A549 (cell line): ENCODE measurements around the gene FIGLA. TPM values are rescaled to one million over a fixed set of nuclear protein-coding genes. Genes with fewer than 3 reads are reported as not detected.

Experiments
- ATAC-seq, 2 experiments: fragments of 200-7000 bp in 1 of 2; fragments of >200 bp in 1 of 2; cut with Nextera tagmentation in 1 of 2; cut with Tn5 transposase in 1 of 2; 3 replicates each; pipeline versions ENCODE4 v1.8.0 to v1.9.1; 2018 to 2020; ENCODE audit warnings: mild to moderate bottlenecking in 1 of 2, moderate library complexity in 1 of 2
- CTCF ChIA-PET: fragments of 300-600 bp; sonication (Branson Sonifier 250); formaldehyde crosslinking; extraction: SDS; loops from one replicate; lab custom pipeline; 2021; ENCODE audit warnings: antibody characterized with exemption, inconsistent platforms; lab: Yijun Ruan, JAX
- POLR2A ChIA-PET: fragments of 350-600 bp; formaldehyde crosslinking; extraction: SDS; loops from one replicate; lab custom pipeline; 2021; ENCODE audit warnings: antibody characterized with exemption, inconsistent platforms; lab: Yijun Ruan, JAX
- DNase-seq, 2 experiments: peaks; one replicate each; pipeline versions ENCODE4 v3.0.0 to v3.0.0-alpha.2; 2011 to 2016; ENCODE audit warnings: low read depth in 1 of 2, low spot score in 1 of 2
- FAIRE-seq: peaks from 2 replicates; lab custom pipeline; 2011; peaks lifted over from hg19 to GRCh38; lab: Jason Lieb, UNC
- H3K27ac ChIP-seq, 2 experiments: fragments of >200 bp; sonication (Bioruptor Twin); formaldehyde crosslinking; 3 replicates each; pipeline ENCODE4 v1.5.1; 2016 to 2017
- H3K4me1 ChIP-seq: fragments of >200 bp; sonication (Bioruptor Twin); formaldehyde crosslinking; 3 replicates; pipeline ENCODE4 v1.6.1; 2016
- H3K4me2 ChIP-seq: fragments of >200 bp; sonication (Bioruptor Twin); formaldehyde crosslinking; 3 replicates; pipeline ENCODE4 v1.6.1; 2016
- H3K4me3 ChIP-seq: fragments of >200 bp; sonication (Bioruptor Twin); formaldehyde crosslinking; 3 replicates; pipeline ENCODE4 v1.5.1; 2016
- H3K9me3 ChIP-seq: fragments of >200 bp; sonication (Bioruptor Twin); formaldehyde crosslinking; 3 replicates; pipeline ENCODE4 v1.6.1; 2016
- CHD2 ChIP-seq: fragments of 150-350 bp; IDR thresholded peaks from 2 replicates; pipeline ENCODE4 v1.6.1; 2014; ENCODE audit warnings: low read length; ENCODE audit not compliant: partially characterized antibody
- CHD4 ChIP-seq: fragments of 200-600 bp; sonication (generic); IDR thresholded peaks from 2 replicates; pipeline ENCODE4 v1.6.1; 2016; ENCODE audit warnings: antibody characterized with exemption, mild to moderate bottlenecking, borderline replicate concordance
- EHMT2 ChIP-seq: fragments of 200-600 bp; sonication (generic); IDR thresholded peaks from 2 replicates; pipeline ENCODE4 v1.6.1; 2016; ENCODE audit warnings: antibody characterized with exemption, low read depth, mild to moderate bottlenecking, moderate library complexity
- GATA3 ChIP-seq: IDR thresholded peaks from 2 replicates; pipeline ENCODE4 v1.6.1; 2012; ENCODE audit warnings: borderline replicate concordance
- HDAC2 ChIP-seq: fragments of 200-600 bp; sonication (generic); IDR thresholded peaks from 2 replicates; pipeline ENCODE4 v1.6.1; 2016
- HEYL ChIP-seq: fragments of 250-450 bp; sonication (Bioruptor Pico); IDR thresholded peaks from 2 replicates; pipeline ENCODE4 v1.8.0; 2021; ENCODE audit warnings: mild to moderate bottlenecking, moderate library complexity
- HOXB13 ChIP-seq: fragments of 250-450 bp; sonication (Bioruptor Pico); IDR thresholded peaks from 2 replicates; pipeline ENCODE4 v1.5.0; 2020; ENCODE audit warnings: low read depth, mild to moderate bottlenecking, moderate library complexity
- JUNB ChIP-seq: fragments of >200 bp; sonication (Bioruptor Twin); formaldehyde crosslinking; IDR thresholded peaks from 2 replicates; pipeline ENCODE4 v1.6.1; 2016
- KDM1A ChIP-seq: fragments of 200-600 bp; sonication (generic); IDR thresholded peaks from 2 replicates; pipeline ENCODE4 v1.6.1; 2016; ENCODE audit warnings: low read depth, mild to moderate bottlenecking
- MAZ ChIP-seq: fragments of 150-350 bp; IDR thresholded peaks from 2 replicates; pipeline ENCODE4 v1.6.1; 2014; ENCODE audit warnings: antibody characterized with exemption, low read depth, low read length, borderline replicate concordance
- NPAS2 ChIP-seq: fragments of 250-450 bp; sonication (Bioruptor Pico); IDR thresholded peaks from 2 replicates; pipeline ENCODE4 v1.8.0; 2022; ENCODE audit warnings: mild to moderate bottlenecking, moderate library complexity, borderline replicate concordance
- POLR2A ChIP-seq: IDR thresholded peaks from 2 replicates; pipeline ENCODE4 v1.6.1; 2012; ENCODE audit warnings: mild to moderate bottlenecking, low read length
- POLR2AphosphoS2 ChIP-seq: conservative IDR thresholded peaks from 2 replicates; pipeline ENCODE4 v1.6.1; 2012; ENCODE audit warnings: low read length, improper control_type of control experiment, inconsistent platforms
- RARB ChIP-seq: fragments of 250-450 bp; sonication (Bioruptor Pico); IDR thresholded peaks from 2 replicates; pipeline ENCODE4 v1.8.0; 2021; ENCODE audit warnings: mild to moderate bottlenecking, moderate library complexity
- RCOR1 ChIP-seq: fragments of 150-350 bp; IDR thresholded peaks from 2 replicates; pipeline ENCODE4 v1.6.1; 2014; ENCODE audit warnings: antibody characterized with exemption, low read length, low read depth
- RNF2 ChIP-seq: fragments of 200-600 bp; sonication (generic); IDR thresholded peaks from 2 replicates; pipeline ENCODE4 v1.6.1; 2016; ENCODE audit warnings: low read depth, mild to moderate bottlenecking, antibody characterized with exemption, moderate library complexity, borderline replicate concordance
- SMC3 ChIP-seq: fragments of >200 bp; sonication (Bioruptor Twin); formaldehyde crosslinking; IDR thresholded peaks from 3 replicates; pipeline ENCODE4 v1.6.1; 2018; ENCODE audit warnings: inconsistent platforms
- SREBF2 ChIP-seq: fragments of 450-650 bp; IDR thresholded peaks from 2 replicates; pipeline ENCODE4 v1.6.1; 2014; ENCODE audit warnings: mild to moderate bottlenecking, moderate library complexity
- TFCP2L1 ChIP-seq: fragments of 250-450 bp; sonication (Bioruptor Pico); IDR thresholded peaks from 2 replicates; pipeline ENCODE4 v1.5.0; 2021; ENCODE audit warnings: mild to moderate bottlenecking
- ZC3H11A ChIP-seq: fragments of 450-650 bp; IDR thresholded peaks from 2 replicates; pipeline ENCODE4 v1.6.1; 2014; ENCODE audit warnings: antibody characterized with exemption, mild to moderate bottlenecking
- ZFP36 ChIP-seq: fragments of 450-650 bp; IDR thresholded peaks from 2 replicates; pipeline ENCODE4 v1.6.1; 2014; ENCODE audit warnings: borderline replicate concordance; ENCODE audit not compliant: partially characterized antibody
- ZNF302 ChIP-seq: fragments of 250-450 bp; sonication (Bioruptor Pico); IDR thresholded peaks from 2 replicates; pipeline ENCODE4 v1.9.0; 2021; ENCODE audit warnings: inconsistent platforms, mild to moderate bottlenecking, moderate library complexity
- WGBS: methylation state at CpG from one replicate; pipeline ENCODE4 v1.1.6; 2017; ENCODE audit errors: missing lambda C conversion rate; 5-methylcytosine and 5-hydroxymethylcytosine counted together
- polyA plus RNA-seq, 4 experiments: library from polyadenylated mRNA; depleted of rRNA in 3 of 4; stranded (reverse); fragments of >200 nt; fragmentation: RNase III in 1 of 4; extraction: RNeasy Plus Mini Kit Qiagen cat#74134 plus additional on column Dnase treatment in 1 of 4; gene quantifications; 2 replicates in 3 of 4; 3 replicates in 1 of 4; pipeline ENCODE4 v1.2.3, GENCODE V29; 2011 to 2017
- TF ChIP-seq, protein P1 (sequence below): fragments of 200-600 bp; sonication (generic); IDR thresholded peaks from 2 replicates; pipeline ENCODE4 v1.6.1; 2016; ENCODE audit warnings: antibody characterized with exemption, mild to moderate bottlenecking, moderate library complexity
- TF ChIP-seq, protein P2 (sequence below): fragments of >200 bp; sonication (Bioruptor Twin); formaldehyde crosslinking; IDR thresholded peaks from 3 replicates; pipeline ENCODE4 v1.6.1; 2016
- TF ChIP-seq, protein P3 (sequence below): fragments of >200 bp; sonication (Bioruptor Twin); formaldehyde crosslinking; IDR thresholded peaks from 2 replicates; pipeline ENCODE4 v1.6.1; 2016
- TF ChIP-seq, protein P4 (sequence below): fragments of 250-450 bp; sonication (Bioruptor Pico); IDR thresholded peaks from 2 replicates; pipeline ENCODE4 v1.5.0; 2020; ENCODE audit warnings: low read depth, mild to moderate bottlenecking, moderate library complexity
- TF ChIP-seq, protein P5 (sequence below): fragments of 450-650 bp; IDR thresholded peaks from 2 replicates; pipeline ENCODE4 v1.6.1; 2014; ENCODE audit warnings: antibody characterized with exemption

FIGLA gene
- polyA plus RNA-seq, 2 of the 4 experiments (the other 2 are of a cell fraction): not detected

DNA sequence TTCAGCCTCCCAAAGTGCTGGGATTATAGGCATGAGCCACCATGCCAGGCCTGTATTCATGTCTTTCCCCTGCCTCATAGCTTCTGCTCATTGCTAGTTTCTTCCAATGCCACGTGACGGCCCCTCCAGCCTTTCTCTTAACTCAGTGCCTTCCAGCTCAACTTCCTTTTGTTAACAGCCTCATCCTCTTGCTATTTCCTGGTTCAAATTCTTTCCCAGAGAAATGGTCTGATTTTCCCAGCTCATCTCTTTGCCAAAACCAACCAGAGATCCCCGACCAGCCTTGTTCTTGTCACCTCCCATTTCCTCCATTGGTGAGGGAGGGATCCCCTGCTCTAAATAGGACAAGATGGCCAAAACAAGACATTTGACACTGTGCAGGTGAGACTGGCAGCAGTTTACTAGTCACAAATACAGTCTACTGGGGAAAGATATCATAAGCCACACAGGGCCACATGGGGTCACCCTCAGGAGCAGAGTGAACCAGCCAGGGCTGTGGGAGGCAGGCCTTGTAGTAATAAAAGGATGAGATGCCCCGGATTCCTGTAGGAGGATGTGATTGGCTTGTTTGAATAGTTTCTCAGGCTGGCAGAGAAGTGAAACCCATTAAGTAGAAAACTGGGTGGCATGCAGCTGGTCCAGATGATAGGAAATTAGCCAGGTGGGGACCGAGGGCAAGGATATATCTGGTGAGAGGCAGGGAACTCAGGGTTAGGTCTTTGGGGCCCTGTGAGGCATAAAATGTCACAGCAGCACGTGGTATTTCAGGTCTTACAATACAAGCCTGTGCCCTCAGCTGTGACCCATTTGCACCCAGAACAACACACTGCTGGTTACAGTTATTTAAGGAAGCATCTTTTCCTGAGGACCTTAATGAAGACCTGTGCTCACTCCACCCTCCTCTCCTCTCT lies 38.7 kb upstream of the FIGLA start:
- no peaks in the 10 kb centered on the region for H3K4me1 ChIP-seq
- 39% methylated on average over 6 of the region's 6 CpGs for WGBS
- CTCF ChIA-PET: interaction anchor here (1.2 to 5.7 kb wide), 4 partner anchors 23 to 135 kb away, joined by 3 to 33 read pairs (median 8); no protein-coding TSS in a partner anchor
- no peak overlapping the region for H3K4me2 ChIP-seq
- no peak overlapping the region for H3K27ac ChIP-seq
- peaks cover 8% of the 10 kb centered on the region; the same call in 2 of the 3 replicates for H3K9me3 ChIP-seq
- no peak for TF ChIP-seq CHD2
- TF ChIP-seq CHD4: no peak
- no peak for TF ChIP-seq ZFP36
- no peak for TF ChIP-seq ZNF302 (CRISPR knock-in tag)
- TF ChIP-seq, protein P1, sequence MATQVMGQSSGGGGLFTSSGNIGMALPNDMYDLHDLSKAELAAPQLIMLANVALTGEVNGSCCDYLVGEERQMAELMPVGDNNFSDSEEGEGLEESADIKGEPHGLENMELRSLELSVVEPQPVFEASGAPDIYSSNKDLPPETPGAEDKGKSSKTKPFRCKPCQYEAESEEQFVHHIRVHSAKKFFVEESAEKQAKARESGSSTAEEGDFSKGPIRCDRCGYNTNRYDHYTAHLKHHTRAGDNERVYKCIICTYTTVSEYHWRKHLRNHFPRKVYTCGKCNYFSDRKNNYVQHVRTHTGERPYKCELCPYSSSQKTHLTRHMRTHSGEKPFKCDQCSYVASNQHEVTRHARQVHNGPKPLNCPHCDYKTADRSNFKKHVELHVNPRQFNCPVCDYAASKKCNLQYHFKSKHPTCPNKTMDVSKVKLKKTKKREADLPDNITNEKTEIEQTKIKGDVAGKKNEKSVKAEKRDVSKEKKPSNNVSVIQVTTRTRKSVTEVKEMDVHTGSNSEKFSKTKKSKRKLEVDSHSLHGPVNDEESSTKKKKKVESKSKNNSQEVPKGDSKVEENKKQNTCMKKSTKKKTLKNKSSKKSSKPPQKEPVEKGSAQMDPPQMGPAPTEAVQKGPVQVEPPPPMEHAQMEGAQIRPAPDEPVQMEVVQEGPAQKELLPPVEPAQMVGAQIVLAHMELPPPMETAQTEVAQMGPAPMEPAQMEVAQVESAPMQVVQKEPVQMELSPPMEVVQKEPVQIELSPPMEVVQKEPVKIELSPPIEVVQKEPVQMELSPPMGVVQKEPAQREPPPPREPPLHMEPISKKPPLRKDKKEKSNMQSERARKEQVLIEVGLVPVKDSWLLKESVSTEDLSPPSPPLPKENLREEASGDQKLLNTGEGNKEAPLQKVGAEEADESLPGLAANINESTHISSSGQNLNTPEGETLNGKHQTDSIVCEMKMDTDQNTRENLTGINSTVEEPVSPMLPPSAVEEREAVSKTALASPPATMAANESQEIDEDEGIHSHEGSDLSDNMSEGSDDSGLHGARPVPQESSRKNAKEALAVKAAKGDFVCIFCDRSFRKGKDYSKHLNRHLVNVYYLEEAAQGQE: no peak
- no peak for DNase-seq
- POLR2A ChIA-PET: no interaction called here
- ATAC-seq: no peak
- no peak for FAIRE-seq
- H3K4me3 ChIP-seq: no peak overlapping the region

DNA sequence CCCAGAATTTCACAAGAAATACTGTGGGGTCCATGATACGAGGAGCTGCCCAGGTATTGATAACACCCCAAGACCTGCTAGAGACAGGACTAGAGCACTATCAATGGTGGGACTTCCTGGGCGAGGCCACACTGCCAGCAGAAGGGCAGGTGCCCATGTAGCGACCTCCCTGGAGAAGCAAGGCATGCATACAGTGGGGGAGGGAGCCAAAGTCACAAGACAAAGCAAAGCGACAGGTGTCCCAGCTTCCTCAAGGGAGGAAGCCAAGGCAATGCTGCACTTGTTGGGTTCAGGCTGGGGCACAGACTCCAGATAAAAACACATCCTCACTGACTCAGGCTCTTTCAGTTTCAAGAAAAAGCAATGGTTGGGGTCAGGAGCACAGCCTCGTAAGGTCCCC lies 37.7 kb upstream of the FIGLA start:
- 49% methylated on average over 5 of the region's 5 CpGs for WGBS
- H3K4me2 ChIP-seq: no peak overlapping the region
- CTCF ChIA-PET: interaction anchor here (1.2 kb wide), 1 partner anchor 25 kb away, joined by 3 read pairs; no protein-coding TSS in a partner anchor
- TF ChIP-seq POLR2AphosphoS2: no peak
- no peak for TF ChIP-seq SREBF2
- no peak for TF ChIP-seq RNF2
- TF ChIP-seq CHD2: no peak
- no peak for TF ChIP-seq SMC3
- no peak for TF ChIP-seq GATA3
- TF ChIP-seq RARB (CRISPR knock-in tag): no peak
- no peak for TF ChIP-seq POLR2A
- no peak for TF ChIP-seq EHMT2
- no peak for TF ChIP-seq NPAS2 (CRISPR knock-in tag)
- TF ChIP-seq HOXB13 (CRISPR knock-in tag): no peak
- TF ChIP-seq, protein P2, sequence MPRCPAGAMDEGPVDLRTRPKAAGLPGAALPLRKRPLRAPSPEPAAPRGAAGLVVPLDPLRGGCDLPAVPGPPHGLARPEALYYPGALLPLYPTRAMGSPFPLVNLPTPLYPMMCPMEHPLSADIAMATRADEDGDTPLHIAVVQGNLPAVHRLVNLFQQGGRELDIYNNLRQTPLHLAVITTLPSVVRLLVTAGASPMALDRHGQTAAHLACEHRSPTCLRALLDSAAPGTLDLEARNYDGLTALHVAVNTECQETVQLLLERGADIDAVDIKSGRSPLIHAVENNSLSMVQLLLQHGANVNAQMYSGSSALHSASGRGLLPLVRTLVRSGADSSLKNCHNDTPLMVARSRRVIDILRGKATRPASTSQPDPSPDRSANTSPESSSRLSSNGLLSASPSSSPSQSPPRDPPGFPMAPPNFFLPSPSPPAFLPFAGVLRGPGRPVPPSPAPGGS: no peak
- TF ChIP-seq JUNB: no peak
- TF ChIP-seq, all 56 proteins: peak for 0
- Histone ChIP-seq H3K9me3 (no peaks in the 10 kb centered on the region), H3K4me3 (no peak overlapping the region), H3K27ac (no peak overlapping the region), H3K4me1 (no peaks in the 10 kb centered on the region)
- ATAC-seq (no peak), FAIRE-seq (no peak), DNase-seq (no peak)
- POLR2A ChIA-PET: no interaction called here

DNA sequence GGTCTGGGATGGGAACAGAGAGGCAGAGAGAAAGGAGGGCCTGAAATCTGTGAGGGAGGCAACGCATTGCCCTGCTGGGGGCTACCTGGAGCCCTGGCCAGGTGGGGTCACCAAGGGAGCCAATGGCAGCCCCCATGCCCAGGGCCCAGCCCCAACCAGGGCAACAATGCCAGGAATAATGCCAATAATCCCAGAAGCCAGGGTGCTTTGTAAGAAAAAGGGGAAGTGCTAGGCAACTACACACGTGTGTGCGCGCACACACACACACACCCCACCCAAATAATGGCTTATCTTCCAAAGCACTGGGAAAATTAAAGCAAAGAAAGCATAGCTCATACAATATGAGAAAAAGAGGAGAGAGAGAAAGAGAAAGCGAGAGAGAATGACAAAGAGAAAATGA lies 36.9 kb upstream of the FIGLA start:
- Histone ChIP-seq H3K27ac (no peak overlapping the region), H3K4me2 (no peak overlapping the region), H3K4me3 (no peak overlapping the region), H3K4me1 (no peaks in the 10 kb centered on the region), H3K9me3 (no peaks in the 10 kb centered on the region)
- ChIA-PET CTCF (interaction anchor here (2.1 kb wide), 1 partner anchor 34 kb away, joined by 10 read pairs; no protein-coding TSS in a partner anchor), POLR2A (no interaction called here)
- no peak for DNase-seq
- TF ChIP-seq MAZ (no peak), RCOR1 (no peak), HEYL (CRISPR knock-in tag) (no peak), CHD2 (no peak), EHMT2 (no peak), KDM1A (no peak), RNF2 (no peak), JUNB (no peak), ZC3H11A (no peak), TFCP2L1 (CRISPR knock-in tag) (no peak), HDAC2 (no peak), ZFP36 (no peak)
- TF ChIP-seq, protein P3, sequence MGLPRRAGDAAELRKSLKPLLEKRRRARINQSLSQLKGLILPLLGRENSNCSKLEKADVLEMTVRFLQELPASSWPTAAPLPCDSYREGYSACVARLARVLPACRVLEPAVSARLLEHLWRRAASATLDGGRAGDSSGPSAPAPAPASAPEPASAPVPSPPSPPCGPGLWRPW: no peak
- TF ChIP-seq, protein P4, sequence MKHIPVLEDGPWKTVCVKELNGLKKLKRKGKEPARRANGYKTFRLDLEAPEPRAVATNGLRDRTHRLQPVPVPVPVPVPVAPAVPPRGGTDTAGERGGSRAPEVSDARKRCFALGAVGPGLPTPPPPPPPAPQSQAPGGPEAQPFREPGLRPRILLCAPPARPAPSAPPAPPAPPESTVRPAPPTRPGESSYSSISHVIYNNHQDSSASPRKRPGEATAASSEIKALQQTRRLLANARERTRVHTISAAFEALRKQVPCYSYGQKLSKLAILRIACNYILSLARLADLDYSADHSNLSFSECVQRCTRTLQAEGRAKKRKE: no peak
- TF ChIP-seq, protein P5, sequence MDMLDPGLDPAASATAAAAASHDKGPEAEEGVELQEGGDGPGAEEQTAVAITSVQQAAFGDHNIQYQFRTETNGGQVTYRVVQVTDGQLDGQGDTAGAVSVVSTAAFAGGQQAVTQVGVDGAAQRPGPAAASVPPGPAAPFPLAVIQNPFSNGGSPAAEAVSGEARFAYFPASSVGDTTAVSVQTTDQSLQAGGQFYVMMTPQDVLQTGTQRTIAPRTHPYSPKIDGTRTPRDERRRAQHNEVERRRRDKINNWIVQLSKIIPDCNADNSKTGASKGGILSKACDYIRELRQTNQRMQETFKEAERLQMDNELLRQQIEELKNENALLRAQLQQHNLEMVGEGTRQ: no peak
- WGBS: 84% methylated on average over 5 of the region's 5 CpGs
- no peak for FAIRE-seq
- ATAC-seq: no peak
